BLaER1 treated with 17β-estradiol and CSF1 and Interleukin-3, amounts not matched to agents 10 nM and 100 nM (cell line): ENCODE results near the gene TGM3.
A peak's percentile ranks its signal among the peaks of the same experiment; 100 is the strongest.

Experiments
- H3K27ac ChIP-seq, 11 experiments: shearing (Covaris generic); formaldehyde crosslinking; 2 replicates each; pipeline ENCODE4 v1.8.1; 2022
- H3K27me3 ChIP-seq, 11 experiments: shearing (Covaris generic); formaldehyde crosslinking; 2 replicates each; pipeline ENCODE4 v1.8.1; 2022
- H3K36me3 ChIP-seq, 11 experiments: shearing (Covaris generic); formaldehyde crosslinking; 2 replicates each; pipeline ENCODE4 v1.8.1; 2022
- H3K4me1 ChIP-seq, 10 experiments: shearing (Covaris generic); formaldehyde crosslinking; 2 replicates each; pipeline ENCODE4 v1.8.1; 2022
- H3K4me2 ChIP-seq, 11 experiments: shearing (Covaris generic); formaldehyde crosslinking; 2 replicates each; pipeline ENCODE4 v1.8.1; 2022
- H3K4me3 ChIP-seq, 10 experiments: shearing (Covaris generic); formaldehyde crosslinking; 2 replicates each; pipeline ENCODE4 v1.8.1; 2022
- H3K9ac ChIP-seq, 11 experiments: shearing (Covaris generic); formaldehyde crosslinking; 2 replicates each; pipeline ENCODE4 v1.8.1; 2022
- H3K9me3 ChIP-seq, 11 experiments: shearing (Covaris generic); formaldehyde crosslinking; replicated peaks in 1 of 11; 2 replicates each; pipeline ENCODE4 v1.8.1; 2022
- H4K20me1 ChIP-seq, 11 experiments: shearing (Covaris generic); formaldehyde crosslinking; 2 replicates each; pipeline ENCODE4 v1.8.1; 2022
- Cebpa-rat ChIP-seq, 11 experiments: shearing (Covaris generic); IDR thresholded peaks; 2 replicates each; pipeline ENCODE4 v1.8.1; 2022

TGM3 gene

GRCh38 chr20:2331901-2332565 lies 36.2 kb downstream of the TGM3 start:
- no peaks in the 10 kb centered on the region for H3K4me1 ChIP-seq
- no peak overlapping the region for H3K4me3 ChIP-seq
- H3K9ac ChIP-seq = no peak overlapping the region
- no peak for TF ChIP-seq Cebpa-rat (IDR thresholded peaks at IDR 0.05)
- no peaks in the 10 kb centered on the region for H3K9me3 ChIP-seq
- no peak overlapping the region for H3K27ac ChIP-seq
- H3K27me3 ChIP-seq = no peaks in the 10 kb centered on the region
- H3K36me3 ChIP-seq = no peaks in the 10 kb centered on the region
- no peaks in the 10 kb centered on the region for H4K20me1 ChIP-seq
- H3K4me2 ChIP-seq = no peak overlapping the region

GRCh38 chr20:2332711-2333110 lies 36.9 kb downstream of the TGM3 start:
- no peak overlapping the region for H3K4me2 ChIP-seq
- H3K4me3 ChIP-seq = no peak overlapping the region
- H3K27ac ChIP-seq = no peak overlapping the region
- no peaks in the 10 kb centered on the region for H3K4me1 ChIP-seq
- no peaks in the 10 kb centered on the region for H3K27me3 ChIP-seq
- no peaks in the 10 kb centered on the region for H3K36me3 ChIP-seq
- TF ChIP-seq Cebpa-rat (IDR thresholded peaks at IDR 0.05) = no peak
- H3K9me3 ChIP-seq = no peaks in the 10 kb centered on the region
- H3K9ac ChIP-seq = no peak overlapping the region
- no peaks in the 10 kb centered on the region for H4K20me1 ChIP-seq

GRCh38 chr20:2333821-2334220 lies 38.0 kb downstream of the TGM3 start:
- H3K27ac ChIP-seq = no peak overlapping the region
- no peaks in the 10 kb centered on the region for H4K20me1 ChIP-seq
- no peaks in the 10 kb centered on the region for H3K27me3 ChIP-seq
- H3K4me2 ChIP-seq = no peak overlapping the region
- TF ChIP-seq Cebpa-rat (IDR thresholded peaks at IDR 0.05) = no peak
- no peak overlapping the region for H3K4me3 ChIP-seq
- H3K9ac ChIP-seq = no peak overlapping the region
- H3K4me1 ChIP-seq = peaks cover 0 to 10% (median under 1%) of the 10 kb centered on the region in 10 experiments; a peak in 9 of 20 replicates
- no peaks in the 10 kb centered on the region for H3K36me3 ChIP-seq
- H3K9me3 ChIP-seq = no peaks in the 10 kb centered on the region

- H3K4me3 ChIP-seq = no peak overlapping the region
These were observed 39.5 kb downstream of the TGM3 start for GRCh38 chr20:2335096-2335870.

GRCh38 chr20:2336471-2336870 lies 40.7 kb downstream of the TGM3 start:
- H3K9me3 ChIP-seq = no peaks in the 10 kb centered on the region
- no peak overlapping the region for H3K4me2 ChIP-seq
- no peaks in the 10 kb centered on the region for H3K36me3 ChIP-seq
- TF ChIP-seq Cebpa-rat (IDR thresholded peaks at IDR 0.05) = no peak
- no peaks in the 10 kb centered on the region for H4K20me1 ChIP-seq
- H3K4me3 ChIP-seq = no peak overlapping the region
- no peaks in the 10 kb centered on the region for H3K27me3 ChIP-seq
- no peak overlapping the region for H3K9ac ChIP-seq
- H3K27ac ChIP-seq = no peak overlapping the region
- peaks cover 13 to 35% (median 18%) of the 10 kb centered on the region in 10 experiments for H3K4me1 ChIP-seq

More at GRCh38 chr20:2335096-2335870, 39.5 kb downstream of the TGM3 start:
- peaks cover 1 to 23% (median 6%) of the 10 kb centered on the region in 10 experiments; a peak in 18 of 20 replicates for H3K4me1 ChIP-seq
- no peak for TF ChIP-seq Cebpa-rat (IDR thresholded peaks at IDR 0.05)
- no peaks in the 10 kb centered on the region for H3K27me3 ChIP-seq
- no peak overlapping the region for H3K4me2 ChIP-seq
- no peaks in the 10 kb centered on the region for H4K20me1 ChIP-seq
- no peak overlapping the region for H3K9ac ChIP-seq
- no peak overlapping the region for H3K27ac ChIP-seq
- no peaks in the 10 kb centered on the region for H3K36me3 ChIP-seq
- no peaks in the 10 kb centered on the region for H3K9me3 ChIP-seq

- Histone ChIP-seq H3K9me3 (no peaks in the 10 kb centered on the region), H3K4me3 (no peak overlapping the region), H3K36me3 (no peaks in the 10 kb centered on the region), H3K4me2 (no peak overlapping the region), H3K27ac (no peak overlapping the region), H3K27me3 (no peaks in the 10 kb centered on the region), H3K9ac (no peak overlapping the region), H4K20me1 (no peaks in the 10 kb centered on the region), H3K4me1 (peaks cover 20 to 42% (median 25%) of the 10 kb centered on the region in 10 experiments)
- TF ChIP-seq Cebpa-rat (IDR thresholded peaks at IDR 0.05) = no peak
These were observed 41.3 kb downstream of the TGM3 start for GRCh38 chr20:2337142-2337541.

- Histone ChIP-seq H3K27ac (peak overlapping the region in 3 of 11 experiments; percentile 11 to 56 (median 55); a peak in 5 of 22 replicates), H3K4me3 (no peak overlapping the region), H3K9ac (peak overlapping the region in 1 of 11 experiments; percentile 28; a peak in 2 of 22 replicates), H3K27me3 (no peaks in the 10 kb centered on the region), H3K36me3 (no peaks in the 10 kb centered on the region), H3K4me2 (peak overlapping the region in 5 of 11 experiments; percentile 19 to 84 (median 47); a peak in 8 of 22 replicates), H3K4me1 (peaks cover 24 to 47% (median 30%) of the 10 kb centered on the region in 10 experiments), H4K20me1 (no peaks in the 10 kb centered on the region), H3K9me3 (no peaks in the 10 kb centered on the region)
- no peak for TF ChIP-seq Cebpa-rat (IDR thresholded peaks at IDR 0.05)
These were observed 42.7 kb downstream of the TGM3 start for GRCh38 chr20:2338411-2339066.

GRCh38 chr20:2340136-2340535 lies 44.3 kb downstream of the TGM3 start:
- Histone ChIP-seq H3K4me2 (peak overlapping the region in 10 of 11 experiments; percentile 45 to 76 (median 62); a peak in 17 of 22 replicates), H3K4me1 (peaks cover 24 to 47% (median 30%) of the 10 kb centered on the region in 10 experiments), H3K9me3 (no peaks in the 10 kb centered on the region), H3K9ac (no peak overlapping the region), H3K27me3 (no peaks in the 10 kb centered on the region), H3K4me3 (no peak overlapping the region), H3K36me3 (no peaks in the 10 kb centered on the region), H4K20me1 (no peaks in the 10 kb centered on the region), H3K27ac (no peak overlapping the region)
- no peak for TF ChIP-seq Cebpa-rat (IDR thresholded peaks at IDR 0.05)

GRCh38 chr20:2340823-2341222 lies 45.0 kb downstream of the TGM3 start:
- H3K9me3 ChIP-seq = no peaks in the 10 kb centered on the region
- H3K4me3 ChIP-seq = no peak overlapping the region
- no peaks in the 10 kb centered on the region for H3K36me3 ChIP-seq
- peak overlapping the region in 7 of 11 experiments; percentile 2 to 51 (median 23); a peak in 12 of 22 replicates for H3K27ac ChIP-seq
- peaks cover 24 to 50% (median 30%) of the 10 kb centered on the region in 10 experiments for H3K4me1 ChIP-seq
- H3K9ac ChIP-seq = peak overlapping the region in 5 of 11 experiments; percentile 4 to 45 (median 19); a peak in 2 of 22 replicates
- no peak for TF ChIP-seq Cebpa-rat (IDR thresholded peaks at IDR 0.05)
- no peaks in the 10 kb centered on the region for H3K27me3 ChIP-seq
- H4K20me1 ChIP-seq = no peaks in the 10 kb centered on the region
- H3K4me2 ChIP-seq = peak overlapping the region; percentile 45 to 76 (median 66)
